Neural cell (in vitro differentiated cells): ENCODE measurements around the gene SLC44A4. TPM values are rescaled to one million over a fixed set of nuclear protein-coding genes. Genes with fewer than 3 reads are reported as not detected.
A peak's percentile ranks its signal among the peaks of the same experiment; 100 is the strongest.

Experiments used
- H2AFZ ChIP-seq: fragments of 200-600, 300-800 bp; sonication (generic), shearing (Covaris generic); 2 replicates; pipeline ENCODE4 v1.6.0; 2014; ENCODE audit warnings: low read depth, mild to moderate bottlenecking, antibody characterized with exemption, low read length, moderate library complexity
- H3F3A ChIP-seq: fragments of 200-600 bp; shearing (Covaris generic); 2 replicates; pipeline ENCODE4 v1.6.1; 2016; ENCODE audit warnings: mild to moderate bottlenecking, moderate library complexity, mixed read lengths, antibody characterized with exemption, low read length; ENCODE audit not compliant: insufficient read depth, poor library complexity, severe bottlenecking
- H3K27ac ChIP-seq: fragments of 200-600, 300-800 bp; sonication (generic), shearing (Covaris generic); 2 replicates; pipeline ENCODE4 v1.5.1; 2014; ENCODE audit warnings: mild to moderate bottlenecking, low read length, moderate library complexity
- H3K27me3 ChIP-seq: fragments of 300-800, 200-600 bp; sonication (generic), shearing (Covaris generic); 2 replicates; pipeline ENCODE4 v1.6.0; 2014; ENCODE audit warnings: mild to moderate bottlenecking, low read depth, low read length, moderate library complexity; ENCODE audit not compliant: insufficient read depth
- H3K36me3 ChIP-seq: fragments of 300-800, 200-600 bp; sonication (generic), shearing (Covaris generic); 2 replicates; pipeline ENCODE4 v1.5.1; 2014; ENCODE audit warnings: mild to moderate bottlenecking, antibody characterized with exemption, low read length, moderate library complexity; ENCODE audit not compliant: insufficient read depth
- H3K4me2 ChIP-seq: fragments of 300-800, 200-600 bp; sonication (generic), shearing (Covaris generic); 2 replicates; pipeline ENCODE4 v1.6.0; 2014; ENCODE audit warnings: mild to moderate bottlenecking, low read length
- H3K4me3 ChIP-seq: fragments of 300-800, 200-600 bp; sonication (generic), shearing (Covaris generic); 2 replicates; pipeline ENCODE4 v1.5.1; 2014; ENCODE audit warnings: mild to moderate bottlenecking, low read length, moderate library complexity
- H3K79me2 ChIP-seq: fragments of 200-600 bp; shearing (Covaris generic); replicated peaks from 2 replicates; pipeline ENCODE4 v1.6.0; 2014; ENCODE audit warnings: mild to moderate bottlenecking, low read length, moderate library complexity; ENCODE audit not compliant: insufficient read depth
- H3K9ac ChIP-seq: fragments of 300-800, 200-600 bp; sonication (generic), shearing (Covaris generic); 2 replicates; pipeline ENCODE4 v1.6.1; 2016; ENCODE audit warnings: mild to moderate bottlenecking, low read length, mixed read lengths
- H3K9me2 ChIP-seq: fragments of 200-600 bp; shearing (Covaris generic); 2 replicates; pipeline ENCODE4 v1.6.1; 2016; ENCODE audit warnings: mild to moderate bottlenecking, low read length, mixed read lengths; ENCODE audit not compliant: insufficient read depth
- H3K9me3 ChIP-seq: fragments of 200-600, 300-800 bp; sonication (generic), shearing (Covaris generic); 2 replicates; pipeline ENCODE4 v1.6.1; 2016; ENCODE audit warnings: mild to moderate bottlenecking, mixed run types, low read length, moderate library complexity, mixed read lengths
- H4K20me1 ChIP-seq: fragments of 200-600 bp; shearing (Covaris generic); 2 replicates; pipeline ENCODE4 v1.6.1; 2016; ENCODE audit warnings: mild to moderate bottlenecking, mixed run types; ENCODE audit not compliant: insufficient read depth
- EP300 ChIP-seq: fragments of 450-650 bp; conservative IDR thresholded peaks from 2 replicates; pipeline ENCODE4 v1.6.1; 2014; ENCODE audit warnings: antibody characterized with exemption, mild to moderate bottlenecking, moderate library complexity; ENCODE audit not compliant: poor library complexity, severe bottlenecking
- EZH2 ChIP-seq: fragments of 200-600, 300-800 bp; shearing (Covaris generic), sonication (generic); IDR thresholded peaks from 2 replicates; pipeline ENCODE4 v1.6.1; 2014; ENCODE audit warnings: antibody characterized with exemption, low read length, borderline replicate concordance, mild to moderate bottlenecking; ENCODE audit not compliant: insufficient read depth, poor library complexity, severe bottlenecking
- MXI1 ChIP-seq: fragments of 450-650 bp; conservative IDR thresholded peaks from 2 replicates; pipeline ENCODE4 v1.6.1; 2014; ENCODE audit warnings: antibody characterized with exemption, mild to moderate bottlenecking; ENCODE audit not compliant: poor library complexity, severe bottlenecking
- POLR2AphosphoS5 ChIP-seq: IDR thresholded peaks from 2 replicates; pipeline ENCODE4 v1.6.1; 2012
- RAD21 ChIP-seq: fragments of 450-650 bp; conservative IDR thresholded peaks from 2 replicates; pipeline ENCODE4 v1.6.1; 2014; ENCODE audit warnings: antibody characterized with exemption, mild to moderate bottlenecking, moderate library complexity
- SMC3 ChIP-seq: fragments of 450-650 bp; conservative IDR thresholded peaks from 2 replicates; pipeline ENCODE4 v1.6.1; 2014; ENCODE audit warnings: antibody characterized with exemption, mild to moderate bottlenecking, moderate library complexity; ENCODE audit not compliant: poor library complexity
- TAF1 ChIP-seq: IDR thresholded peaks from 2 replicates; pipeline ENCODE4 v1.6.1; 2012; ENCODE audit warnings: low read depth
- polyA plus RNA-seq: library from polyadenylated mRNA; depleted of rRNA; stranded (reverse); fragments of >200 nt; gene quantifications from 2 replicates; pipeline ENCODE4 v1.2.3, GENCODE V29; 2014
- TF ChIP-seq, protein P1 (sequence below): fragments of 450-650 bp; IDR thresholded peaks from 2 replicates; pipeline ENCODE4 v1.5.1; 2014; ENCODE audit warnings: antibody characterized with exemption, mild to moderate bottlenecking, moderate library complexity; ENCODE audit not compliant: poor library complexity, severe bottlenecking
- TF ChIP-seq, protein P2 (sequence below): IDR thresholded peaks from 2 replicates; pipeline ENCODE4 v1.6.1; 2012; ENCODE audit warnings: borderline replicate concordance

Gene SLC44A4
- polyA plus RNA-seq, 1 donor from 2014 or later = 0.09 TPM

DNA sequence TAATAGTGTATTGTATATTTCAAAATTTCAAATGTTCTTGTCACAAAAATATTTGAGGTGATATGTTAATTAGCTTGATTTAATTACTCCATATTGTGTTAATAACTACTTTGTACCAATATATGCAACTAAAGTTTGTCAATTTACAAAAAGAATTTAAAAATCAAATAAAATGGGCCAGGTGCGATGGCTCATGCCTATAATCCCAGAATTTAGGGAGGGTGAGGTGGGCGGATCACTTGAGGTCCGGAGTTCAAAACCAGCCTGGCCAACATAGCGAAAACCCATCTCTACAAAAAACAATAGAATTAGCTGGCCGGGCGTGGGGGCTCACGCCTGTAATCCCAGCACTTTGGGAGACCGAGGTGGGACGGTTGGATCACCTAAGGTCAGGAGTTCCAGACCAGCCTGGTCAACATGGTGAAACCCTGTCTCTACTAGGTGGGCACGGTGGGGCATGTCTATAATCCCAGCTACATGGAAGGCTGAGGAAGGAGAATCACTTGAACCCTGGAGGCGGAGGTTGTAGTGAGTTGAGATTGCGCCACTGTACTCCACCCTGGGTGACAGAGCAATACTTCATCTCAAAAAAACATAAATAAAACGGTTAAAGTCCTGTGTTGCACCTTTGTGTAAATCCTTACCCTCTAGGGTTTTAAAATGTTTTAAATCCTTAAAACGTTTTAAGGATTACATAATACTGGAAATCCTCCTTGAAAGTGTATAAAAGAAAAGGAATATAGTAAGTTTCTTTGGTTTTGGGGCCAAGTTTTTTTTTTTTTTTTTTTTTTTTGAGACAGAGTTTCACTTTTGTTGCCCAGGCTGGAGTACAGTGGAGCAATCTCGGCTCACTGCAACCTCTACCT, 47.2 kb downstream of the SLC44A4 start:
- Histone ChIP-seq H2AFZ (no peak overlapping the region), H3K4me3 (peak overlapping the region; percentile 72), H3K9ac (no peak overlapping the region), H3K9me3 (no peaks in the 10 kb centered on the region), H3K27me3 (no peaks in the 10 kb centered on the region), H3K27ac (no peak overlapping the region), H3F3A (peaks cover 1% of the 10 kb centered on the region), H3K4me2 (peak overlapping the region; percentile 62), H3K36me3 (no peaks in the 10 kb centered on the region), H3K9me2 (no peaks in the 10 kb centered on the region), H3K79me2 (peaks cover 45% of the 10 kb centered on the region), H4K20me1 (no peaks in the 10 kb centered on the region)
- no peak for TF ChIP-seq MXI1
- no peak for TF ChIP-seq EP300
- no peak for TF ChIP-seq SMC3
- TF ChIP-seq EZH2 = no peak
- TF ChIP-seq POLR2AphosphoS5 = no peak
- TF ChIP-seq RAD21 = no peak
- TF ChIP-seq, protein P1, sequence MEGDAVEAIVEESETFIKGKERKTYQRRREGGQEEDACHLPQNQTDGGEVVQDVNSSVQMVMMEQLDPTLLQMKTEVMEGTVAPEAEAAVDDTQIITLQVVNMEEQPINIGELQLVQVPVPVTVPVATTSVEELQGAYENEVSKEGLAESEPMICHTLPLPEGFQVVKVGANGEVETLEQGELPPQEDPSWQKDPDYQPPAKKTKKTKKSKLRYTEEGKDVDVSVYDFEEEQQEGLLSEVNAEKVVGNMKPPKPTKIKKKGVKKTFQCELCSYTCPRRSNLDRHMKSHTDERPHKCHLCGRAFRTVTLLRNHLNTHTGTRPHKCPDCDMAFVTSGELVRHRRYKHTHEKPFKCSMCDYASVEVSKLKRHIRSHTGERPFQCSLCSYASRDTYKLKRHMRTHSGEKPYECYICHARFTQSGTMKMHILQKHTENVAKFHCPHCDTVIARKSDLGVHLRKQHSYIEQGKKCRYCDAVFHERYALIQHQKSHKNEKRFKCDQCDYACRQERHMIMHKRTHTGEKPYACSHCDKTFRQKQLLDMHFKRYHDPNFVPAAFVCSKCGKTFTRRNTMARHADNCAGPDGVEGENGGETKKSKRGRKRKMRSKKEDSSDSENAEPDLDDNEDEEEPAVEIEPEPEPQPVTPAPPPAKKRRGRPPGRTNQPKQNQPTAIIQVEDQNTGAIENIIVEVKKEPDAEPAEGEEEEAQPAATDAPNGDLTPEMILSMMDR = no peak
- TF ChIP-seq TAF1 = no peak
- TF ChIP-seq, protein P2, sequence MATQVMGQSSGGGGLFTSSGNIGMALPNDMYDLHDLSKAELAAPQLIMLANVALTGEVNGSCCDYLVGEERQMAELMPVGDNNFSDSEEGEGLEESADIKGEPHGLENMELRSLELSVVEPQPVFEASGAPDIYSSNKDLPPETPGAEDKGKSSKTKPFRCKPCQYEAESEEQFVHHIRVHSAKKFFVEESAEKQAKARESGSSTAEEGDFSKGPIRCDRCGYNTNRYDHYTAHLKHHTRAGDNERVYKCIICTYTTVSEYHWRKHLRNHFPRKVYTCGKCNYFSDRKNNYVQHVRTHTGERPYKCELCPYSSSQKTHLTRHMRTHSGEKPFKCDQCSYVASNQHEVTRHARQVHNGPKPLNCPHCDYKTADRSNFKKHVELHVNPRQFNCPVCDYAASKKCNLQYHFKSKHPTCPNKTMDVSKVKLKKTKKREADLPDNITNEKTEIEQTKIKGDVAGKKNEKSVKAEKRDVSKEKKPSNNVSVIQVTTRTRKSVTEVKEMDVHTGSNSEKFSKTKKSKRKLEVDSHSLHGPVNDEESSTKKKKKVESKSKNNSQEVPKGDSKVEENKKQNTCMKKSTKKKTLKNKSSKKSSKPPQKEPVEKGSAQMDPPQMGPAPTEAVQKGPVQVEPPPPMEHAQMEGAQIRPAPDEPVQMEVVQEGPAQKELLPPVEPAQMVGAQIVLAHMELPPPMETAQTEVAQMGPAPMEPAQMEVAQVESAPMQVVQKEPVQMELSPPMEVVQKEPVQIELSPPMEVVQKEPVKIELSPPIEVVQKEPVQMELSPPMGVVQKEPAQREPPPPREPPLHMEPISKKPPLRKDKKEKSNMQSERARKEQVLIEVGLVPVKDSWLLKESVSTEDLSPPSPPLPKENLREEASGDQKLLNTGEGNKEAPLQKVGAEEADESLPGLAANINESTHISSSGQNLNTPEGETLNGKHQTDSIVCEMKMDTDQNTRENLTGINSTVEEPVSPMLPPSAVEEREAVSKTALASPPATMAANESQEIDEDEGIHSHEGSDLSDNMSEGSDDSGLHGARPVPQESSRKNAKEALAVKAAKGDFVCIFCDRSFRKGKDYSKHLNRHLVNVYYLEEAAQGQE = no peak

DNA sequence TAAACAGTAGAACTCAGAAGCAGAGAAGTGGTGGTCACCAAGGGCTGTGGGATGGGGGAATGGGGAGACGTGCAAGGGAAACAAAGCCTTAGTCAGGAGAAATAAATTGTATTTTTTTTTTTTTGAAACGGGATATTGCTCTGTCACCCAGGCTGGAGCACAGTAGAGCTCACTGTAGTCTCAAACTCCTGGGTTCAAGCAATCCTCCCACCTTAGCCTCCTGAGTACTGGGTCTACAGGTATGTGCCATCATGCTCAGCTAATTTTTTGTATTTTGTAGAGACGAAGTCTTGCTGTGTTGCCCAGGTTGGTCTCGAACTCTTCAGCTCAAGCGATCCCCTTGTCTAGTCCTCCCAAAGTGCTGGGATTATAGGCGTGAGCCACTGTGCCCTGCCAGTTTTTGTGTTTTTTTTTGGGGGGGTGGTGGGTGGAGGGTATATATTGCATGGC, 47.9 kb downstream of the SLC44A4 start:
- H3K9me2 ChIP-seq = no peaks in the 10 kb centered on the region
- H3K4me3 ChIP-seq = peak overlapping the region; percentile 72
- no peaks in the 10 kb centered on the region for H4K20me1 ChIP-seq
- peaks cover 38% of the 10 kb centered on the region for H3K79me2 ChIP-seq
- no peak overlapping the region for H2AFZ ChIP-seq
- H3K27me3 ChIP-seq = no peaks in the 10 kb centered on the region
- peak overlapping the region; percentile 62 for H3K4me2 ChIP-seq
- no peak overlapping the region for H3K27ac ChIP-seq
- H3K9me3 ChIP-seq = no peaks in the 10 kb centered on the region
- TF ChIP-seq, protein P2 = no peak
- no peak for TF ChIP-seq EP300
- TF ChIP-seq EZH2 = no peak
- TF ChIP-seq, protein P1 = no peak
- TF ChIP-seq TAF1 = no peak
- TF ChIP-seq SMC3 = no peak
- H3K36me3 ChIP-seq = no peaks in the 10 kb centered on the region
- peaks cover 3% of the 10 kb centered on the region for H3F3A ChIP-seq
- H3K9ac ChIP-seq = peak overlapping the region; percentile 62
